ENCODE measurements around the gene RNF207.

The RNF207 gene

GRCh38 chr1:6265151-6265550, 59.2 kb downstream of the RNF207 start:
- no peak overlapping the region for H3K4me3 ChIP-seq (ENCODE audit: low read depth, low read length)

- no peak overlapping the region for H3K4me3 ChIP-seq (ENCODE audit: low read depth, low read length)
These were observed 60.7 kb downstream of the RNF207 start for GRCh38 chr1:6266641-6267040.

- no peak overlapping the region for H3K4me3 ChIP-seq (ENCODE audit: low read depth, low read length)
These were observed 61.9 kb downstream of the RNF207 start for GRCh38 chr1:6267686-6268322.

- no peak overlapping the region for H3K4me3 ChIP-seq (ENCODE audit: low read depth, low read length)
These were observed 62.5 kb downstream of the RNF207 start for GRCh38 chr1:6268415-6268814.

- H3K4me3 ChIP-seq (ENCODE audit: low read depth, low read length): no peak overlapping the region
These were observed 63.4 kb downstream of the RNF207 start for GRCh38 chr1:6269296-6269695.

- no peak overlapping the region for H3K4me3 ChIP-seq (ENCODE audit: low read depth, low read length)
These were observed 63.9 kb downstream of the RNF207 start for GRCh38 chr1:6269720-6270400.

- no peak overlapping the region for H3K4me3 ChIP-seq (ENCODE audit: low read depth, low read length)
These were observed 64.5 kb downstream of the RNF207 start for GRCh38 chr1:6270401-6270800.
